ENCODE measurements around the gene C1QL1.

C1QL1 gene

DNA sequence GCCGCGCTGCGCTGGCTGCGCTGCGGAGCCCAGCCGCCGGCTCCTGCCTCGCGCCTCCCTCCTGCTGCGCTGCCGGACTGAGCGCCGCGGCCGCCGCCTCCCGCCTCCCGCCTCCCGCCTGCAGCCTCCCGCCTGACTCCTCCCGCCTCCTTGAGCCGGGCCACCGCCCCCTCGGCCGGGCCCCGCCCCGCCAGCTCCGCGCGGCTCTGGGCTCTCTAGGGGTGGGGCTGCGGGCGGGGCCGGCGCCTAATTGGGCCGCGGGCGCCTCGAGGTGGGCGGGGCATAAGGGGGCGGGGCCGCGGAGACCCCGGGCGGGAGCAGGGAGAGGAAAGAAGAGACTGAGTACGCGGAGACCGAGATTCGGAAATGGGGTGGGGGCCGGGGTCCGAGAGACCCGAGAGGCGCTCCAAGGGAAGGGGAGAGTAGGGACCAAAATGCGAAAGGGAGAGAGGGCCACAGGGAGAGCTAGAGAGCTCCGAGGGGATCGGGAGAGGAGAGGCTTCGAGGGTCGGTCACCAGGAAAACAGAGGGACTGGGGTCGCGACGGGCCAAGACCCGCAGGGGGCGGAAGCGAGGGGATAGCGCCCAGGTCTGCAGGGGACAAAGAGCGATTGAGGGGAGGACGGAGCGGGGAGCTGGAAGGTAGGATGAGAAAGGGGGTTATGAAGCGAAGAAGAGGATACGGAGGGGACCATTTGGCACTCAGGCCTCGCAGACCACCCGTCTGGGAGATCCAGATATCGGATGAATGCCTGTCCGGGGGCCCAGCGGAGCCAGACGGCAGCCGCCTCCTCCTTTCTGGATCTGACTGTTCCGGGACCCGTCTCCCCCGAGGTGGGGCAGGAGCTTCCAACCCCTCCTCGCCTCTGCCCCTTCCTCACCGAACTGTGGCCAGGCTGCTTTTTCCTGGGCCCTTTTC, at the start of gene C1QL1:
C1QL1 (minus strand) TSS at position 79 of the 919 bp plus-strand sequence. CDS start 255 bp downstream, outside the sequence.
- peak; percentile 33 for DNase-seq (ENCODE audit: low read depth, low spot score)

DNA sequence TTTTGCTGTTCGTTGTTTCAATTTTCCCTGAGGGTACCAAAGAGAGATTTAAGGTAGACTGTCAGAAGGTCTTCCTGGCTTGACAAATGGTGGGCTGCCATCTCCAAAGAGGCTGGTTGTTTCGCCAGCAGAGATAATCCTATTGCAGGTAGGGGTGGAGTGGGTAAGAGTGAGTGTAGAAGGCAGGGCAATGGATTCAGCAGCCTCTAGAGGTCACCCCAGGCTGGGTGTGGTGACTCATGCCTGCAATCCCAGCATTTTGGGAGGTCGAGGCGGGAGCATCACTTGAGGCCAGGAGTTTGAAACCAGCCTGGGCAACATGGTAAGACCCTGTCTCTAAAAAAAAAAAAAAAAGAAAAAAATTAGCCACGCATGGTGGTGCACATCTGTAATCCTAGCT, 48.7 kb upstream of the C1QL1 start:
- no peak for DNase-seq (ENCODE audit: low read depth, low spot score)

DNA sequence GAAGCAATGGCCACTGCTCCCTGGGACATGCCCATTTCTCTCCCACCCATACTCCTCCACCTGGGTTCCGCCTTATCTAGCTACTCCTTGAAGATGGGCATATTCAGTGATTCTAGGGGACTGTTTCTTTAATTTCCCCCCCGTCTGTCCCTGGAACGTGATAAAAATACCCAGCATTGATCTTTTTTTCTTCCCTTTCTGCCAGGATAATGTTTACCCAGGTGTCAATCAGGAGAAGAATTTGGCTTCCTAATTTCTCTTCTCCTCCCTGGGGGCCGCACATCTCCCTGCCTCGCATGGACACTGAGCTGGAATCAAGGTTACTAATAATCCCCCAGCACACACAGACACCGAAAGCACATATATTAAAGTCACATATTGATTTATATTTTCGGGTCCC, 48.1 kb upstream of the C1QL1 start:
- no peak for DNase-seq (ENCODE audit: low read depth, low spot score)

DNA sequence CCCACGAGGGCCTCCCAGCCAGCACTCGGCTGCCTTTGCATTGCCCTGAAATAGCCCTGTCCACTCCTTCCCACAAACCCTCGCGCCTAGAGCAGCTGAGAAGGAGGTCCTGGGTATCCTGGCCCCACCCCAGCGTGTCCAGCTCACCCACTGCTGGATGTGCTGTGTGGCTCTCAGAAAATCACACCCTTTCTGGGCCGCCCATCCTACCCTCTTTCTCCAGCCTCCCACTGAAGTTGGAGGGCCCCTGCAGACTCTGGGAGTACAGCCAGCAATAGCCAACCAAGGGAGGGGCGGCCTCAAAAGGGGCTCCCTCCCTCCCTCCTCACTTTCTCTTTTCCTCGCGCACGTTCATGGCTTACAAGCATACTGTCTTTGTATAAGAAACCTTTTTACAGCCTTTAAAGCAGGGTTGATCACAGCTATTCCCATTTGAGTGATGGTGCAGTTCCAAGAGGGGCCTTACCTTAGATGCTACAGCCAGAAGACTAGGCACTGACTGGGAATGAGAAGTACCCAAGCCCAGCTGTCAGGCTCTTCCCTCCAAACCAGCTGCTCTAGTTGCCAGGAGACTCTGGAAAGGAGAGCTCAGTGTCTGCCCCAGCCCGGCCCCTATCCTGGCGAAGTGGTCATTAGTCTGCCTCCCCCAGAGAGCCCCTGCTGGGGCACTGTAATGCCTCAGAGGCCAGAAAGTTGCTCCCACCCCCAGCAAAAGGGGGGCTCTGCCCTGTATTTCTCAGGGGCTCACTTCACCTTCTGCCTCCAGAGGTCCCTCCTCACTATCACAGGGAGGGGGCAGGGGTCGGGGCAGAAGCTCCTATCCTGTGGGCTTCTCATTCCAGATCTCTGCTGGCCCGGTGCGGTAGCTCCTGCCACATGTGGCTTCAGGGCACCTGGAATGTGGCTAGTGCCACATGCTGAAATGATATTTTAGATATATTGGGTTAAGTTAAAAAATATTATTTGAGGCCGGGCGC, 45.2 kb upstream of the C1QL1 start:
- DNase-seq (ENCODE audit: low read depth, low spot score) = no peak

DNA sequence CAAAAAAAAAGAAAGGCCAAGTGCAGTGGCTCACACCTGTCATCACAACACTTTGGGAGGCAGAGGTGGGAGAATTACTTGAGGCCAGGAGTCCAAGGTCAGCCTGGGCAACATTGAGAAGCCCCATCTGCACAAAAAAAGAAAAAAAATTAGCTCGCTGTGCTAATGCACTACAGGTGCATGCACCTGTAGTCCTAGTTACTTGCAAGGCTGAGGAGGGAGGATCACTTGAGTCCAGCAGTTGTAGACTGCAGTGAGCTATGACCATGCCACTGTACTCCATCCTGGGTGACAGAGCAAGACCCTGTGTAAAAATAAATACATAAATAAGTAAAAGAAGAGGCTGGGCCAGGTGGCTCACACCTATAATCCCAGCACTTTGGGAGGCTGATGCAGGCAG, 43.7 kb upstream of the C1QL1 start:
- DNase-seq (ENCODE audit: low read depth, low spot score) = no peak

DNA sequence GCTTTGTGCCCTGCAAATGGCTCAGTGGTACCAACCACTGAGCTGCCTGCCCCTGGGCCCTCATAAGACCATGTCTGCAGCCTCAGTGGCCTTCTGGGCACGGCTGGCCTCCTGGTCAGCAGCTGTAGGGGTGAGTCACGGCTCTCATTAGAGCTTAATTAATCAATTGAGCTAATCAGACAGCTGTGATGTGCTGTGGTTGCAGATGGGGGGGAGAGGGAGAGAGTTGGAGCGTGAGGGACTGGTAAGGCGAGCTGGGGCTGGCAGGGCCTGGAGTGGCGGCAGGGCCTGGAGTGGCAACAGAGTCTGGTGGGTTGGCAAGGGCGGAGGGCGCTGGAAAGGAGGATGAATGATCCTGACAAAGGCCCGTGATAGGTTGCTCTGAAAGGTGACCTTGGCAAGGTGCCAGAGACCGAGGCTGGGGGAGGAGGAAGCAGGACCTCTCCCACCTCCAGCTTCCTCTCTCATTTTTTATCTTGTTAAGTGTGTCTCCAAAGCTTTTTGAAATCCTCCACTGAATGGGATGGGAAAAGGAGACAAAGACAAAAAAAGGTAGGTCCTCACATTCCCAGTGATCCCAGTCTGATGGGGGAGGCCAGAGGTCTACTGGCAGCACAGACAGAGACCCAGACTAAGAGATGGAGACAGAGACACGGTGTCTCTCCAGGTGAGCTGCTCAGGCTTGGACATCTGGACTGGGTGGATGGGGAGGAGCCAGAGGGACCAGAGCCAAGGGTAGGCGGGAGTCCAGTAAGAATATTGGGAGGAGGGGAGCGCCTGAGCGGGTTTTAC, 41.8 kb upstream of the C1QL1 start:
- no peak for DNase-seq (ENCODE audit: low read depth, low spot score)

DNA sequence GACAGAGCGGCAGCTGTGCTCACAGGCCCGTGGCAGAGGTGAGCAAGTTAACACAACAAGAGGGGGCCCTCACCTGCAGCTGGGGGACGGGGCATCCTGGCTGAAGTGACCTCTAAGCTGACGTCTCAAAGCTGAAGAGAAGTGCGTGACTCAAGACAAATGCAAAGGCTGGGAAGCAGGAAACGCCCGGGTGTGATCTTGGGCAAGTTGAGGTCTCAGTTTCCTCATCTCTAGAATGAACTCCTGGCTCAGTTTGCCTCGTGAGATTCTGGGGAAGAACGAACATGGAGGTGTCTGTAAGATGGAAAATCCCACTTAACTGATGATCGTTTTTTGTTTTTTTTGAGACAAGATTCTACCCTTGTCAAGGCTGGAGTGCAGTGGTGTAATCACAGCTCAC, 40.1 kb upstream of the C1QL1 start:
- DNase-seq (ENCODE audit: low read depth, low spot score) = no peak

DNA sequence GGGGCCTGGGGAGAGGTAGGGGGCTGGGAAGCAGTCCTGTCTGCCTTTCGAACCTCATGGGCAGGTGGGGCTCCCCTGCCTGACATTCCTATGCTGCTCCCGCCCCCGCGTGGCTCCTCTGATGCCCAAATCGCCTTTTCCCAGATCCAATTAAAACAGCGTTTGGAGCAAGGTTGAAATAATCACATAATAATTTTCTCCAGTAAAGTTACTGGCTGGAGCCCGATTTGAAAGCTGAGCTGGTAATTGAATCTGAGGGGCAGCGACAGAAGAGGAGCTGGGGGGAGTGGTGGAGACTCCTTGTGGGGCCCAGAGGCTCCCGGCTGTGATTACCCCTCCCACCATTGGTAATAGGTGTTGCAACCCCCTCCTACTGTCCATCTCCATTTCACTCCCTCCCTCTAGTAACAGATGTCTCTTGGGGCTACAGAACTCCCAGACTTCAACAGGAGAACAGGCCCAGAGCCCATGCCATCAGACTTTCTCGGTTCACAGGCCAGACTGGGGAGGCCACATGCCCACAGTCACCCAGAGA, 38.9 kb upstream of the C1QL1 start:
- no peak for DNase-seq (ENCODE audit: low read depth, low spot score)

DNA sequence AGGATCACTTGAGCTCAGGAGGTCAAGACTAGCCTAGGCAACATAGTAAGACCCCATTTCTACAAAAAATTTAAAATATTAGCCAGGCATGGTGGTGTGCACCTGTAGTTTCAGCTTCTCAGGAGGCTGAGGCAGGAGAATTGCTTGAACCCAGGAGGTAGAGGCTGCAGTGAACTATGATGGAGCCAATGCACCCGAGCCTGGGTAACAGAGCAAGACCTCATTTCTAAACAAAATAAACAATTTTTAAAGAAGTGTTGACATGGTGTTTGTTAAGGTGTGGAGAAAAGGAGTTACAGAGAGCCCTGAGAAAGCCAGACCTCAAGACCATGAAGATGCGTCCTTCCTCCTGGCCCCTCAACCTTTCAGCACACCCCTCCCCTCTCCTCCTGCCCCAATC, 37.6 kb upstream of the C1QL1 start:
- no peak for DNase-seq (ENCODE audit: low read depth, low spot score)

DNA sequence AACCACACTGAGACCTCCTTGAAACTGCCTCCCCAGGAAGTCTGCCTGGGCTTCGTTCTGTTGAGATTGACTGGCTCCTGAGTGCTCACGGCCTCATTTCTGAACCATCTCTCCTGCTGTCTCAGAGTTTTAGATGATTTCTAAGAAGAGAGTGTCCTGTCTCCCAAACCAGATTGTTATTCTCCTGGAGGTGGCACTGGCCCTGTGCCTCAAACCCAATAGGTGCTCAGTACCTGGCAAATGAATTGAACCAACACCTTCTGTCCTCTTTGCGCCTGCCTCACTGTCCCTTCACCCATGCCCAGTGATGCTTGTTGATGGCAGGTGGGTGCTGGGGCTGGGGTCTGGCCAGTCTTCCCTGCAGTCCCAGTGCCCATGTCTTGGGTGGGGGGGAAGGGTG, 36.3 kb upstream of the C1QL1 start:
- no peak for DNase-seq (ENCODE audit: low read depth, low spot score)

DNA sequence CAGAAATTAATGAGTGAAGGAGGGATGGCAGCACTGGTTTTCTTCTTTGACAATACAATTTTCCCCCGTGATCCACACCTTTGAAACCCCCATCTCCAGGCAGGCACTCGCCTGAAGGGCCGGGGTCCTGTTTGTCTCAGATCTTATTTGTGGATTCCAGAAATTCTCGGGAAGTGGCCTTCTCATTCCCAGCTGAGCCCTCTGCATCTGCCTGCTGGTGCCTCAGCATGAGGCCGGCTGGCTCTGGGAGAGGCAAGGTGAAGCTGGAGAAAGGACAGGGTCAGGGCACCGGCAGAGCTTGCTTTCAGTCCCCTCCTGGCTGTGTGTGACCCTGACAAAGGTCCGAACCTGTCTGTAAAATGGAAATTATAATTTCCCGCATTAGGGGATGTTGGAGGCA, 35.8 kb upstream of the C1QL1 start:
- no peak for DNase-seq (ENCODE audit: low read depth, low spot score)

DNA sequence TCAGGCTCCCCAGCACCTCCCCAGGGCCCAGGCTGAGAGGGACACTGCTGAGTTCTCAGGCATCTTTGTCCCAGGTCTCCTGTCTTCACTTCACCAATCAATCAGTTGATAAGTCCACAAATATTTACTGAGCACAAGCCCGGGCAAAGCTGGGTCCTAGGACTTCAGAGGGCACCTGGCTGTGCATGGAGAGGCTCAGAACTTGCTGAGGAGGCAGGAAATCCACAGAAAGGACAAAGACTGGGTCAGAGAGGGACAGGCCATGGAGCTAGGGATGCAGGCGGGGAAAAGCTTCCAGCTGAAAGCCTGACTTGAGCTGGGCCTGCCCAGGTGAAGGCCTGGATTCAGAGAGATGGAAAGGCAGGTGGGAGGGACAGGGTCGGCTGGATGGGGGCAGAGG, 33.2 kb upstream of the C1QL1 start:
- no peak for DNase-seq (ENCODE audit: low read depth, low spot score)

DNA sequence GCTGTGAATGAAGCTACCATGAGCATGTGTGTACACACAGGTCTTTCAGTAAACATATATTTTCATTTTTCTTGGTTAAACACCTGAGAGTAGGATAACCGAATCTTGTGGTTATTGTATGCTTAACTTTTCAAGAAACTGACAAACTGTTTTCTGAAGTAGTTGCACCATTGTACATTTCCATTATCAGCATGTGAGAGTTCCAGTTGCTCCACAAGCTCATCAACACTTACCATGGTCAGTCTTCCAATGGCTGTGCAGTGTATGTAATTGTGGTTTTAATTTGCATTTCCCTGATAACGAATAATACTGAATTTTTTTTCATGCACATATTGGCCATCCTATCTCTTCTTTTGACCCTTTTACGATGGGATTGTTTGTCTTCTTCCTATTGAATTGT, 31.3 kb upstream of the C1QL1 start:
- no peak for DNase-seq (ENCODE audit: low read depth, low spot score)

DNA sequence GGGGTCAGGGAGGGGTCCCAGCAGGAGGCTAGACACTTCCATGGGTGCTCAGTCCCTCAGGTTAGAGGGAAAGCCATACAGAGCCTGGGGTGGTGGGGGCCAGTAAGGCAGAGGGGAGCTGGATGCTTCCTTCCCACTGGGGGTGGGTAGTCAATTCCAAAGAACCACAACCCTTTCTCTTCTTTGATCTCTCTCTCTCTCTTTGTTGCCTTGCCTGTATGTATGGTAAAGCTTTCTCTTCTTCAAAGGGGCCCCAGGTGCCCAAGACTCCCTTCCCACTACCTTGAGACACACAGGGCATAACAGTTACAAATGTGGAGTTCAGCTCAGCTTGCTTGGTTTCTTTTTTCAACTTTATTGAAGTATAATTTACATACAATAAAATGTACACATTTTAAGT, 30.5 kb upstream of the C1QL1 start:
- DNase-seq (ENCODE audit: low read depth, low spot score) = no peak

DNA sequence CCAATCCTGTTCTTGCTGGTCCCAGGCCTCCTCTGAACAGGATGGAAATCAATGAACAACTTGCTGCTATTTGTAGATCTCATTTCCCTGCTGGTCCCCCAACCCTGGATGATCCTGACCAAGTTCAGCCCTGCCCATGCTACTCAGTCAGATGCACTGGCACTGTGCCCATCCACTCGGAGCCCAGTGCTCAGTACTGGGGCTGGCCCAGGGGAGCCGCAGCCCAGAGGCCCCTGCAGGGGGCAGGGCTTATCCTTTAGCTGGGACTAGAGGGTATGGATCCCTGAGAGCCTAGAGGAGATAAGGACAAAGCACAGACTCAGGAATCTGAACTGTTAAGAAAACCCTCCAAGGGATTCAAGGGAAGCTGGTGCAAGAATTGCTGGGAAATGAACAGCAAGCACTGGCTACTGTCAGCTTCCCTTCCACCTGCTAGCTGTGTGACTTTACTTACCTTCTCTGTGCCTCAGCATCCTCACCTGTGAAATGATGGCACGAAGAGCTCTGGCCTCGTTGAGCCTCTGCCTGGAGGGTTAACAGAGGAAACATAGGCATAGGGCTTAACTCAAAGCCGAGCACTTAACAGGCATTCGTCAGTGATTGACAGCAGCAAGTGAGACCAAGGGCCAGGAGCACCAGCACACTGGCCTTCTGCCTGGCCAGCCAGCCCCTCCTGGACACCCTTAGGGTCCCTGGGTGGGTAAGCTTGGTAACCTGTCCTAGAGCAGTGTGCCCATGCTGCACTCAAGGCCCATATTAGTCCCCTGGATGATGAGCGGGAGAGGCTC, 29.8 kb upstream of the C1QL1 start:
- DNase-seq (ENCODE audit: low read depth, low spot score) = no peak

DNA sequence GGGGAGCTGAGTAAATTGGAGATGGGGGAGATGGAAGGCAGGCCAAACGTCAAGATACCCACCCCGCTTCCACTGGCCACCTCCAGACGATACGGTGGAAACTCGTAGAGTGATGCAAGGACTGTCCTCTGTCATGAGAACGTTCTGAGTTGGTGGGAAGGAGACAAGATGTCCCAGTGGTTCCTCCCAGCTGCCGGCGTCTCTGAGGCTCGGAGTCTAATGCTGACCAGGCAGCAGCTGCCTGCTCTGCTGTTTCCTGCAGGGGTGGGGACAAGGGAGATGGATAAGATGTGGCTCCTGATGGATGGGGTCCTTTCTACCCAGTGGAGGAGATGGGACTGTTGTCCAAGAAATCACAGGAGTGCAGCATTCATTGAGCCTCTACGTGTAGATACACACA, 28.2 kb upstream of the C1QL1 start:
- no peak for DNase-seq (ENCODE audit: low read depth, low spot score)

DNA sequence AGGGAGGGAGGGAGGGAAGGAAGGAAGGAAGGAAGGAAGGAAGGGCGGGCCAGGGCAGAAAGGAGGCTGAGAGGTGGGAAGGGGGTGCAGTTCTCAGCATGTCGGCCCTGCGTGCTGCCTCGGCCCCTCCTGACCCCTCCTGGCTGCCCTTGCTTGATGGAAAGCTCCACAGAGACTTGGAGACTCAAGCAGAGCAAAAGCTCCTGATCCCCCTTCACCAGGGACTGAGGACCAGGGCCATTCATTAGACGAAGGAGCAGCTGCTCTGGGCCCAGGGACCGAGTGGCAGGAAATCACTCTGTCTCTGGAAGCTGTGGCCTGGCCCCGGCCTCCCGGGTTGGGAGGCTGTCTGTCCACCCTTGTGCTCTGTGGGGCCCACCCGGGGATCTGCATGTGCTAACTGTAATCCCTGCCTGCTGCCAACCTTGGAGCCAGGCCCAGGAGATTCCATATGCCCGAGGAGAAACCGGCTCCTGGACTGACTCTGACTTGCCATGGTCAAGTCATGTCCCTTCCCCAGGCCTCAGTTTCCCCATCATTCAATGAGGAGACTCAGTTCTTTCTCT, 27.4 kb upstream of the C1QL1 start:
- no peak for DNase-seq (ENCODE audit: low read depth, low spot score)

DNA sequence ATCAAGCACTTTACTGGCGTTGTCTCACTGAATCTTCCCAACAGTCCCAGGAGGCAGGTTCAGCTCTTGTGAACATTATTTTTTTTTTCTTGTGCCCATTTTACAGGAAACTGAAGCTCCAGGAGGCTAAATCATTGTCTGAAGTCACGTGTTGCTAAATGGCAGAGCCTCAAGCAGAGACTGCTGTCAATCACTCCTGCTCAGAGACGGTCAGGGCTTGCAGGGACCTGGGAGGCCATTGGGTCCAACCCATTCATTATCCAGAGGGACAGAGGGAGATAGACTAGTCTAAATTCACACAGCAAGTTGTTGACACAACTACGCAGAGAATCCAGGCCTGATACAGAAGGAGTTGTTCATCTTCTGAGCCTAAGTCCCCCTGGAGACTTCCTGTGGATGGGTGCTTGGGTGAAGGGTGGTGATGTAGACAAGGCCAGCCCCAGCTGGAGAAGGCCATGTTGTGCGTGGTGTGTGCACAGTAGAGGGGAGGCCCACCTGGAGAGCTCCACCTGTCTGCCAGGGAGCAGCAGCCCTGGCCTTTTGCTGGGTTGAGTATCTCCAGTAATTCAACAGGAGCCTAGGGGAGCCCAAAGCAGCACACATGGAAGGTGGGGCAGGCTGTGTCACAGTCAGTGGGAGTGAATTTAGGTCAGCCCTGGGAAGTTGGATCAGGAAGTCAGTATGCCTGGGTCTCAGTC, 24.3 kb upstream of the C1QL1 start:
- no peak for DNase-seq (ENCODE audit: low read depth, low spot score)

DNA sequence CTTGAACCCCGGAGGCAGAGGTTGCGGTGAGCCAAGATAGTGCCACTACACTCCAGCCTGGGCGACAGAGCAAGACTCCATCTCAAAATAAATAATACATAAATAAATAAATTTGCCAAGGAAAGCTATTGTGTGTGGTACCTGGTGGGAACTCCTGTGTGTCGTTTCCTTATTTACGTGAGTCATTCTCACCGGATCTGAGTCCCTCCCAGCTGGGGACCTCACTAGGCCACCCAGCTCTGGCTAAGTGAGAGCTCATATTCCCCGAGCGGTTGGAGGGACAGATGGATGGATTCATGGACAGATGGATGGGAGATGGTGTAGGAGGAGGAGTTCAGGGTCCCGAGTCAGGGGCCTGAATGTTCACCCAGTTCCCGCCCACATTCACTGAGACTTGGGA, 22.9 kb upstream of the C1QL1 start:
- DNase-seq (ENCODE audit: low read depth, low spot score) = no peak
